ENCODE measurements around the gene RND1.
"Not testable (repeated sequence)": the region's sequence is repeated elsewhere in the genome, so short reads cannot be mapped to it uniquely, and the experiment has no call there.

Gene RND1

GRCh38 chr12:48865281-48866051 is at the start of gene RND1:
RND1 (minus strand) TSS chr12:48865870; CDS start chr12:48865767, 103 bp downstream.
- peak; percentile 93 for DNase-seq (ENCODE audit: low spot score)

- DNase-seq (ENCODE audit: low spot score): no peak
Measured at GRCh38 chr12:48910196-48910595, 44.5 kb upstream of the RND1 start.

GRCh38 chr12:48909698-48910097 is 44.0 kb upstream of the RND1 start:
- not testable (repeated sequence) for DNase-seq (ENCODE audit: low spot score)

- no peak for DNase-seq (ENCODE audit: low spot score)
Measured at GRCh38 chr12:48907245-48907644, 41.6 kb upstream of the RND1 start.

DNA sequence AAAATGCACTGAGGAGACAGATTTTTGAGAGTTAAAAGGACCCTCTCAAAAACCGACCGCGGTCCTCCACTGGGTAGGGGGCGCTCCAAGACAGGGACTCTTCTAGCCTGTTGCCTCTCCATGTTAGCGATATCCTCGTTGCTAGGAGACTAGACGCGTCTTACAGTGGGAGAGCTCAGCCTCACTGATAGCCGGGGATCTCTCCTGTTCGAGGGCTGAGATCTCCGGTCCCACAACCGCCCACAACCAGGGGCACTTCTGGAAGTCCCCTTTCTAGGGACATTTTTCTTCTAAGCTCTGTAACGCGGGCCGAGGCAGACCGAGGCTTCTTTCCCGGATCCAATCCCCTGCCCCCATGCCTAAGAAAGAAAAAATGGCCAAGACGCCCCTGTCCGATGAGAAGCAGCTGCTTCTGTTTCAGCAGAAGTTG is 38.3 kb upstream of the RND1 start:
- no peak for DNase-seq (ENCODE audit: low spot score)

GRCh38 chr12:48903363-48903981 is 37.8 kb upstream of the RND1 start:
- DNase-seq (ENCODE audit: low spot score): no peak

DNA sequence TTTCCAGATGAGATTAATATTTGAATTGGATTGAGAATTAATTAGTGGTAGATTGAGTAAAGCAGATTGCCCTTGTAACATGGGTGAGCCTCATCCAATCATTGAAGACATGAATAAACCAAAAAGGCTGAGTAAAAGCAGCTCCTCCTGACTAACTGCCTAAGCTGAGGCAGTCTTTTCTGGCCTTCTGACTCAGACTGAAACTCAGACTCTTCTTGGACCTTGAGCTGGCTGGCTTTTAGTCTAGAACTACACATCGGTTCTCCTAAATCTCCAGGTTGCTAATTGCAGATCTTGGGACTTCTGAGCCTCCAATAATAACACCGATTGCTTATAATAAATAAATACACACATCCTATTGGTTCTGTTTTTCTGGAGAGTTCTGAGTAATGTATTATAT is 35.6 kb upstream of the RND1 start:
- peak; percentile 68 for DNase-seq (ENCODE audit: low spot score)

DNA sequence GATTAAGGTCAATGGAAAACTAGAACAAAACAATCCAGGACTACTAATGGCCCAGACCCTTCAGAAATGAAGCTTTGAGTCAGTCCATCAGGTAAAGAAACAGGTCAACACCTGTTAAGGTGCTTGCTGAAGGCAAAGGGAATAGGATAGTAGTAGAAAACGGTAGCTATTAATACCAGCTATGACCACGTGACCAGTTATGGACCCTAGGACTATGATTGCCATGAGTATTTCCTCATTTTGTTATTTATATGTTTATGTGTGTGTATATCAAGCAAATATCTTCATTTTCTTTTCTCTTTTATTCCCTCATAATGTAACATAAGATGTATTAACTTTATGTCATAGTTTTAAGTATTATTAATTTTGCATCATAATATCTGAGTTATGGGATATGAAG is 34.0 kb upstream of the RND1 start:
- DNase-seq (ENCODE audit: low spot score): no peak

DNA sequence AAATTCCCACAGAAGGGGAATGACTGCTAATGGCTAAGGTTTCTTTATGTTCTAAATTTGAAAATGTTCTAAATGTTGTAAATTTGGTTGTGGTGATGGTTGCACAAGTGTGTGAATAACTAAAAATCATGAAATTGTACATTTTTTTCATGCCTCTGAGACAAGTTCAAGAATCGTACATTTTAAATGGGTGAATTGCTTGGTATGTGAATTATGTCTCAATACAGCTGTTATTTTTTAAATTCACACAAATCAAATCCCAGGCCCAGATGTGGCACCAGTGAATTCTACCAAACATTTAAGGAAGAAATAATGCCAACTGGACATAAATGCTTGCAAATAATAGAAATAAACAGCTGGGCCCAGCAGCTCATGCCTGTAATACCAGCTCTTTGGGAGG is 28.6 kb upstream of the RND1 start:
- DNase-seq (ENCODE audit: low spot score): no peak

DNA sequence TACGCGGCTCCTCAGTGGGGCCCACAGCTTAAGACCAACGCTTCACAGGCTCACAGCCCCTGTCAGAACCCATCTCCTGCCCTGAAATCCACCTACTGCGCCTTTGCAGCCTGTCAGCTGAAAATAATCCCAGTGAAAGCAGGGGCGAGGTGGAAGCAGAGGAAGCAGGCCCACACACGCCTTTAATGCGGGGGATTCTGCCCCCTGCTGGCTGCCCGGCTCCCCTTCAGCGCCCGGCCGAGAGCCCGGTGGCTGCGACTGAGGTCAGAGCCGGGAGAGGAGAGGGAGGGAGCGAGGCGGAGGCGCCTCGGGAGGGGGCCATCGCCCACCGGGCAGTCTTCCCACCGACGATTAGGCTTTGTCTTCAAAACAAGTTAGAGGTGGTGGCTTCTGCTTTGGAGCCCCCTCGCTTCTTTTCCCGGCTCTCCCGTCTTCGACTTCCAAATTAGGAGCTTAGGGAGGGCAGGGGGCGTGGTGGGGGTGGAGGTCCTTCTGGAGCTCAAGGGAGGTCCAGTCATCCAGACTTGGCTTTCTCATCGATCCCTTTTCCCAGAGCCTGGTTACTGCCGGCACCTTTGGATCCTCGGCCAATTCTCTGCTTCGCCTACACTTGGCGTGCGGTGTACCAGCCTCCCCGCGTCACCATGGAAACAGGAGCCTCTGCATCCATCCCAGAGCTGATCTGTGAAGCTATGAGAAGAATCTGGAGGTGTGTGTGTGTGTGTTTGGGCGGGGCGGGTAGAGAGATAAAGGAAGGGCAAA is 25.2 kb upstream of the RND1 start:
- peak; percentile 48 for DNase-seq (ENCODE audit: low spot score)

- no peak for DNase-seq (ENCODE audit: low spot score)
Measured at GRCh38 chr12:48889679-48890078, 24.0 kb upstream of the RND1 start.

- no peak for DNase-seq (ENCODE audit: low spot score)
Measured at GRCh38 chr12:48883305-48884161, 17.9 kb upstream of the RND1 start.

DNA sequence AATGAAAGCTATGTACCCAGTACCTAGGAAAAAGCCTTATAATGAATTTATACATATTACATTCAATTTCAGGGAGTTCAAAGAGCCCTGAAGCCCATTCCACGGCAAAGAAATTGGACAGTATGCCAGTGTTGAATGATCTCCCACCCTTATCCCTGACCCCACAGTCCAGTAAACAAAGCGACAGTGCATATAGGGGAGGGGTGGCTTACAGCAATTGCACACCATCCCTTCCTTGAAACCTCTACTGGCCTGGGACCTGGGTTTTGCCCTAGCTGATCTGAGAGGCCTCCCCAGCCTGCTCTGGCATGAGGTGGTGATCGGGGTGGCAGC is 17.3 kb upstream of the RND1 start:
- DNase-seq (ENCODE audit: low spot score): no peak

DNA sequence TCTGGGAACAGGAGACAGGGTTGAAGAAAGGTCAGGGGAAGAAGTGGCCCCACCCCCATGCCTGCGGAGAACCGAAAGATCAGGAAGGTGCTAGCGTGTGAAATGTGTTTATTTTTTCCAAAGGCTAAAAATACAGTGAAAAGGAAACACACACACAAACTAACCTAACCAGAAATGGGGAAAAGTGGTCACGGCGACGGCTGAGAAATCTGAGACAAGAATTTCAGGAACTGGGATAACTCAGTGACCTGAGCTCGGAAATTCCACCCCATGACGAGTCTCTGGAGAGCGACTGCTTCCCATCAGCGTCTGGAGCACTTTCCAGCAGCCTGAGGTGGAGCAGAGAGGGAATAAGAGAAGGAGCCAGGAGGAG is 16.6 kb upstream of the RND1 start:
- DNase-seq (ENCODE audit: low spot score): no peak

GRCh38 chr12:48881686-48882314 is 16.1 kb upstream of the RND1 start:
- DNase-seq (ENCODE audit: low spot score): no peak

DNA sequence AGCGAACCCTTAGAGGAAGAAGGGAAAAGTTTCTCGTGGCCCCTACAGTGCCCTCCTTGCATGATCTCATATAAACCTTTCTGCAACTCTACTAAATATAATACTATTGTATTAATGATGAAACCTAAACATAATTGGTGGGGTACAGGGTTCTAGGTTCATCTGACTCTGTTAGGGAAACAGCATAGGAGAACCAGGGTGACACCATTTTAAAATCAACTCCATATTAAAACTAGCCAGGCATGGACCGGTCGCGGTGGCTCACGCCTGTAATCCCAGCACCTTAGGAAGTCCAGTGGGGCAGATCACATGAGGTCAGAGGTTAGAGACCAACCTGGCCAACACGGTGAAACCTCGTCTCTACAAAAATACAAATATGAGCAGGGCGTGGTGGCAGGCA is 15.0 kb upstream of the RND1 start:
- DNase-seq (ENCODE audit: low spot score): no peak

- no peak for DNase-seq (ENCODE audit: low spot score)
Measured at GRCh38 chr12:48878548-48878947, 12.9 kb upstream of the RND1 start.

DNA sequence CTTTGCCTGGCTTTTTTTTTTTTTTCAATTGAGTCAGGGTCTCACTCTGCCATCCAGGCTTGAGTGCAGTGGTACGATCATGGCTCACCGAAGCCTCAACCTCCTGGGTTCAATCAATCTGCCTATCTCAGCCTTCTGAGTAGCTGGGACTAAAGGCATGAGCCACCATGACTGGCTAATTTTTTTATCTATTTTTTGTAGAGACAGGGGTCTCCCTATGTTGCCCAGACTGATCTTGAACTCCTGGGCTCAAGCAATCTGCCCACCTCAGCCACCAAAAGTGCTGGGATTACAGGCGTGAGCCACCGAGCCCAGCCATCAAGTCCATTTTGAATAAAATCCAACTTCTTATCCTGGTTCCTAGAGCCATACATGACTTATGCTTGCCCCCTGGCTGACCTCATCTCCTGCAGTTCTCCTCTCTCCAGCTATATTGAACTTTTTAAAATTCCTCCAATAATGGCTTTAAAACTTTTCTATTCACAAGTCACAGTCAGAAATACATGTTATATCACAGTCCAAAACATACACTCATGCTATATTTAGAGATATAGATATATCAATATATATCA is 10.4 kb upstream of the RND1 start:
- DNase-seq (ENCODE audit: low spot score): no peak

DNA sequence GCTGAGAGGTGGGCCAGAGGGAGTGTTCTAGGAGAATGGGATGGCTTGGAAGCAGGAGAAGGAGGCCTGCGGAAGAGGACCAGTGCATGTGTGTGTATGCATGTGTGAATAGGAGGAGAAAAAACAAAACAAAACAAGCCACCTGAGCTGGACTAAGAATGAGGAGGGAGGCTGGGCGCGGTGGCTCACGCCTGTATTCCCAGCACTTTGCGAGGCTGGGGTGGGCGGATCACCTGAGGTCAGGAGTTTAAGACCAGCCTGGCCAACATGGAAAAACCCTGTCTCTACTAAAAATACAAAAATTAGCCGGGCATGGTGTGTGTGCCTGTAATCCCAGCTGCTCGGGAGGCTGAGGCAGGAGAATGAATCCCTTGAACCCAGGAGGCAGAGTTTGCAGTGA is 7.9 kb upstream of the RND1 start:
- not testable (repeated sequence) for DNase-seq (ENCODE audit: low spot score)

- DNase-seq (ENCODE audit: low spot score): no peak
Measured at GRCh38 chr12:48873096-48873495, 7.4 kb upstream of the RND1 start.

- DNase-seq (ENCODE audit: low spot score): no peak
Measured at GRCh38 chr12:48869191-48869590, 3.5 kb upstream of the RND1 start.
